Measurements from ENCODE around the gene ARCN1.
"Not testable (repeated sequence)": the region's sequence is repeated elsewhere in the genome, so short reads cannot be mapped to it uniquely, and the experiment has no call there.

Gene ARCN1

GRCh38 chr11:118545533-118545932 lies 26.7 kb upstream of the ARCN1 start:
- DNase-seq = no peak

GRCh38 chr11:118547132-118547531 lies 25.1 kb upstream of the ARCN1 start:
- DNase-seq = no peak

- no peak for DNase-seq
Observed at GRCh38 chr11:118552341-118552740, 19.9 kb upstream of the ARCN1 start.

- DNase-seq = no peak
Observed at GRCh38 chr11:118560806-118561205, 11.4 kb upstream of the ARCN1 start.

GRCh38 chr11:118565051-118565450 lies 7.2 kb upstream of the ARCN1 start:
- no peak for DNase-seq

- DNase-seq = no peak
Observed at GRCh38 chr11:118569670-118570069, 2.5 kb upstream of the ARCN1 start.

- no peak for DNase-seq
Observed at GRCh38 chr11:118570787-118571186, 1.4 kb upstream of the ARCN1 start.

- DNase-seq = not testable (repeated sequence)
Observed at GRCh38 chr11:118571701-118572060, 528 bp upstream of the ARCN1 start.

GRCh38 chr11:118572981-118573550 lies 857 bp downstream of the ARCN1 start:
- peak; percentile 2 for DNase-seq

- DNase-seq = no peak
Observed at GRCh38 chr11:118574636-118575035, 2.4 kb downstream of the ARCN1 start.

GRCh38 chr11:118577995-118578394 lies 5.8 kb downstream of the ARCN1 start:
- DNase-seq = not testable (repeated sequence)

- no peak for DNase-seq
Observed at GRCh38 chr11:118581057-118581456, 8.8 kb downstream of the ARCN1 start.

GRCh38 chr11:118587952-118588351 lies 15.7 kb downstream of the ARCN1 start:
- DNase-seq = no peak

GRCh38 chr11:118592616-118593367 lies 20.6 kb downstream of the ARCN1 start:
- DNase-seq = no peak

- not testable (repeated sequence) for DNase-seq
Observed at GRCh38 chr11:118594984-118595383, 22.8 kb downstream of the ARCN1 start.

GRCh38 chr11:118596224-118597146 lies 24.3 kb downstream of the ARCN1 start:
- no peak for DNase-seq

- DNase-seq = no peak
Observed at GRCh38 chr11:118597556-118597955, 25.3 kb downstream of the ARCN1 start.

GRCh38 chr11:118602331-118602730 lies 30.1 kb downstream of the ARCN1 start:
- DNase-seq = no peak

- DNase-seq = not testable (repeated sequence)
Observed at GRCh38 chr11:118603709-118604108, 31.5 kb downstream of the ARCN1 start.

GRCh38 chr11:118604566-118604965 lies 32.4 kb downstream of the ARCN1 start:
- DNase-seq = no peak

GRCh38 chr11:118605116-118605867 lies 33.1 kb downstream of the ARCN1 start:
- no peak for DNase-seq

GRCh38 chr11:118606157-118606843 lies 34.1 kb downstream of the ARCN1 start:
- no peak for DNase-seq

All from activated effector memory CD4-positive, alpha-beta T cell treated with Interleukin-2 at 50 U/mL for 16 hours (primary cell).